ENCODE results near the gene KAT7. TPM values are rescaled to one million over a fixed set of nuclear protein-coding genes. Genes with fewer than 3 reads are reported as not detected.

The KAT7 gene
- 25.8 to 32.1 TPM (median 30.0 TPM) in 5 replicates for total RNA-seq (2022; extraction: Qiagen RNA extraction)

GRCh38 chr17:49788478-49789242, at the start of gene KAT7:
Gene KAT7, plus strand, starts transcription at chr17:49788681. Its CDS starts 154 bp downstream, at chr17:49788835.

GRCh38 chr17:49763735-49764558, 24.5 kb upstream of the KAT7 start, which contains the start of gene FAM117A:
Gene FAM117A, minus strand, starts transcription at chr17:49764131. Its CDS starts 44 bp downstream, at chr17:49764087.

GRCh38 chr17:49848019-49848473, 59.6 kb downstream of the KAT7 start, which contains the start of gene TAC4:
Gene TAC4, minus strand, starts transcription at chr17:49848069. Its CDS starts 52 bp downstream, at chr17:49848017.

Other genes starting within 250 kb of the KAT7 start
- gene NXPH3, start 212.8 kb upstream of the KAT7 start, total RNA-seq (2022; extraction: Qiagen RNA extraction), result 1.4 to 1.9 TPM (median 1.6 TPM) in 5 replicates
- 40.8 to 44.4 TPM (median 42.8 TPM) in 5 replicates for gene SPOP, start 110.6 kb upstream of the KAT7 start, total RNA-seq (2022; extraction: Qiagen RNA extraction)
- gene SLC35B1, start 80.7 kb upstream of the KAT7 start, total RNA-seq (2022; extraction: Qiagen RNA extraction), result 85.8 to 94.8 TPM (median 87.9 TPM) in 5 replicates
- gene FAM117A, start 24.6 kb upstream of the KAT7 start, total RNA-seq (2022; extraction: Qiagen RNA extraction), result 1.6 to 2.2 TPM (median 1.9 TPM) in 5 replicates
- gene TAC4, start 59.4 kb downstream of the KAT7 start, total RNA-seq (2022; extraction: Qiagen RNA extraction), result not detected in 5 replicates
- 1.4 to 3.0 TPM (median 2.7 TPM) in 5 replicates for gene DLX4, start 180.5 kb downstream of the KAT7 start, total RNA-seq (2022; extraction: Qiagen RNA extraction)
- 0.06 to 0.17 TPM (median 0.08 TPM) in 5 replicates for gene DLX3, start 206.5 kb downstream of the KAT7 start, total RNA-seq (2022; extraction: Qiagen RNA extraction)

All from A549 treated with dexamethasone at 1 μM for 4 hours (cell line).